ENCODE data around the gene GADD45A. TPM values are rescaled to one million over a fixed set of nuclear protein-coding genes. Genes with fewer than 3 reads are reported as not detected.
A peak's percentile ranks its signal among the peaks of the same experiment; 100 is the strongest.

Gene GADD45A
- total and polyA plus RNA-seq, 2 experiments from 2014 or later: 93.1 to 175 TPM

- H3K79me2 ChIP-seq: peaks cover 24% of the 10 kb centered on the region
- no peaks in the 10 kb centered on the region for H3K27me3 ChIP-seq
- no peak for DNase-seq (ENCODE audit: low spot score)
- H3K4me1 ChIP-seq (ENCODE audit: insufficient read depth): peaks cover 14% of the 10 kb centered on the region
- peak overlapping the region; percentile 21 for H3K27ac ChIP-seq
- no peak overlapping the region for H3K4me3 ChIP-seq
- no peaks in the 10 kb centered on the region for H3K9me2 ChIP-seq (replicated peaks; ENCODE audit: insufficient read depth)
- WGBS (ENCODE audit: low lambda C conversion rate, missing lambda C conversion rate): 79% methylated on average over 1 of the region's 1 CpG
- H4K20me1 ChIP-seq (ENCODE audit: insufficient read depth, poor library complexity, severe bottlenecking): no peaks in the 10 kb centered on the region
- no peaks in the 10 kb centered on the region for H3K36me3 ChIP-seq (replicated peaks; ENCODE audit: insufficient read depth, low read depth)
- no peaks in the 10 kb centered on the region for H3K9me3 ChIP-seq (ENCODE audit: low read depth)
- H3K4me2 ChIP-seq: no peak overlapping the region
- TF ChIP-seq CTCF (IDR thresholded peaks at IDR 0.05; ENCODE audit: poor library complexity) (no peak), EZH2phosphoT487 (IDR thresholded peaks at IDR 0.05; ENCODE audit: low read depth, severe bottlenecking, unreplicated experiment) (no peak), EZH2 (IDR thresholded peaks at IDR 0.05; ENCODE audit: borderline replicate concordance) (no peak)
- no peak overlapping the region for H2AFZ ChIP-seq
These were observed 38.1 kb downstream of the GADD45A start for GRCh38 chr1:67723126-67723525.

GRCh38 chr1:67723620-67724019 lies 38.6 kb downstream of the GADD45A start:
- H3K27ac ChIP-seq: peak overlapping the region; percentile 67
- 70% methylated on average over 2 of the region's 2 CpGs for WGBS (ENCODE audit: low lambda C conversion rate, missing lambda C conversion rate)
- DNase-seq (ENCODE audit: low spot score): no peak

GRCh38 chr1:67724928-67725560 lies 40.0 kb downstream of the GADD45A start:
- 84% methylated on average over 3 of the region's 3 CpGs for WGBS (ENCODE audit: low lambda C conversion rate, missing lambda C conversion rate)
- H2AFZ ChIP-seq: no peak overlapping the region
- DNase-seq (ENCODE audit: low spot score): no peak
- peak overlapping the region; percentile 64 for H3K27ac ChIP-seq
- H3K27me3 ChIP-seq: no peaks in the 10 kb centered on the region
- peaks cover 14% of the 10 kb centered on the region for H3K4me1 ChIP-seq (ENCODE audit: insufficient read depth)
- H3K36me3 ChIP-seq (replicated peaks; ENCODE audit: insufficient read depth, low read depth): no peaks in the 10 kb centered on the region
- peaks cover 14% of the 10 kb centered on the region for H3K79me2 ChIP-seq
- no peaks in the 10 kb centered on the region for H3K9me2 ChIP-seq (replicated peaks; ENCODE audit: insufficient read depth)
- no peaks in the 10 kb centered on the region for H4K20me1 ChIP-seq (ENCODE audit: insufficient read depth, poor library complexity, severe bottlenecking)
- TF ChIP-seq EZH2phosphoT487 (IDR thresholded peaks at IDR 0.05; ENCODE audit: low read depth, severe bottlenecking, unreplicated experiment): no peak
- no peak for TF ChIP-seq EZH2 (IDR thresholded peaks at IDR 0.05; ENCODE audit: borderline replicate concordance)
- no peak for TF ChIP-seq CTCF (IDR thresholded peaks at IDR 0.05; ENCODE audit: poor library complexity)
- no peak overlapping the region for H3K4me2 ChIP-seq
- no peaks in the 10 kb centered on the region for H3K9me3 ChIP-seq (ENCODE audit: low read depth)
- no peak overlapping the region for H3K4me3 ChIP-seq

More at GRCh38 chr1:67723620-67724019, 38.6 kb downstream of the GADD45A start:
- H3K9me3 ChIP-seq (ENCODE audit: low read depth): no peaks in the 10 kb centered on the region
- H3K9me2 ChIP-seq (replicated peaks; ENCODE audit: insufficient read depth): no peaks in the 10 kb centered on the region
- no peaks in the 10 kb centered on the region for H4K20me1 ChIP-seq (ENCODE audit: insufficient read depth, poor library complexity, severe bottlenecking)
- TF ChIP-seq EZH2 (IDR thresholded peaks at IDR 0.05; ENCODE audit: borderline replicate concordance) (no peak), EZH2phosphoT487 (IDR thresholded peaks at IDR 0.05; ENCODE audit: low read depth, severe bottlenecking, unreplicated experiment) (no peak), CTCF (IDR thresholded peaks at IDR 0.05; ENCODE audit: poor library complexity) (no peak)
- H3K4me1 ChIP-seq (ENCODE audit: insufficient read depth): peaks cover 14% of the 10 kb centered on the region
- no peak overlapping the region for H2AFZ ChIP-seq
- no peak overlapping the region for H3K4me3 ChIP-seq
- H3K79me2 ChIP-seq: peaks cover 24% of the 10 kb centered on the region
- no peaks in the 10 kb centered on the region for H3K36me3 ChIP-seq (replicated peaks; ENCODE audit: insufficient read depth, low read depth)
- H3K27me3 ChIP-seq: no peaks in the 10 kb centered on the region
- H3K4me2 ChIP-seq: no peak overlapping the region
